Spleen (tissue), 7 donors: ENCODE results near the gene EPHB1.

Experiments
- POLR2A ChIP-seq, 3 donors: fragments of 450-650 bp; IDR thresholded peaks; one replicate each; pipeline ENCODE4 v1.5.1; 2017; ENCODE audit warnings: antibody characterized with exemption in 3 of 3, mild to moderate bottlenecking in 1 of 3
- POLR2AphosphoS5 ChIP-seq, 3 donors: sonication (generic); formaldehyde crosslinking; IDR thresholded peaks; one replicate each; pipeline ENCODE4 v1.5.1; 2017; ENCODE audit warnings: antibody characterized with exemption in 3 of 3
- TF ChIP-seq, protein P1 (sequence below), 11 experiments: fragments of 200-600 bp in 7 of 11; fragments of 450-650 bp in 4 of 11; sonication (generic) in 4 of 11; IDR thresholded peaks in 8 of 11; conservative IDR thresholded peaks in 3 of 11; 1 replicate in 7 of 11; 2 replicates in 4 of 11; pipeline versions ENCODE4 v1.4.0 to v1.8.0; 2016 to 2021; ENCODE audit warnings: antibody characterized with exemption in 11 of 11, inconsistent platforms in 4 of 11, mild to moderate bottlenecking in 1 of 11
- donor health status: DM: no; HTN: no; CAD: no; lungs with moderate emphysema.
- donor health status: DM: no; HTN: no; CAD: no.
- donor health status: DM: no; HTN: no; CAD: no.

DNA sequence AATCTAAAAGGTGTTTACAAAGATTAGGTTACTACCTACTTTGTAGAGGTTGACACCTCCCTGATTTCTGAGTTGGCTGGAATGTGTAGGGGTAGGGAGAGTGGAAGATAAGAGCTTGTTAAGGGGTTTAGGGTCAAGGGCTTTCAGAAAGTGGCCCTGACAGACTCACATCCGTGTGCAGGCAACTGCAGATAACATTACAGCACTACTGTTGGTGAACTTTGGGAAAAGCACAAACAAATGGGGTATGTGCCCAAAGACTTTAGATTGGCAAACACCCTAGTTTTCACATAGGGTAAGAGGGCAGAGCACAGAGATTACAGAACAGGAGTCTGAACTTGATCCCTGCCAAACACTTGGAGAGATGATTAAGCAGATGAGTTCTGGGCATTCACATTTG, 375.7 kb downstream of the EPHB1 start:
- TF ChIP-seq, protein P1, sequence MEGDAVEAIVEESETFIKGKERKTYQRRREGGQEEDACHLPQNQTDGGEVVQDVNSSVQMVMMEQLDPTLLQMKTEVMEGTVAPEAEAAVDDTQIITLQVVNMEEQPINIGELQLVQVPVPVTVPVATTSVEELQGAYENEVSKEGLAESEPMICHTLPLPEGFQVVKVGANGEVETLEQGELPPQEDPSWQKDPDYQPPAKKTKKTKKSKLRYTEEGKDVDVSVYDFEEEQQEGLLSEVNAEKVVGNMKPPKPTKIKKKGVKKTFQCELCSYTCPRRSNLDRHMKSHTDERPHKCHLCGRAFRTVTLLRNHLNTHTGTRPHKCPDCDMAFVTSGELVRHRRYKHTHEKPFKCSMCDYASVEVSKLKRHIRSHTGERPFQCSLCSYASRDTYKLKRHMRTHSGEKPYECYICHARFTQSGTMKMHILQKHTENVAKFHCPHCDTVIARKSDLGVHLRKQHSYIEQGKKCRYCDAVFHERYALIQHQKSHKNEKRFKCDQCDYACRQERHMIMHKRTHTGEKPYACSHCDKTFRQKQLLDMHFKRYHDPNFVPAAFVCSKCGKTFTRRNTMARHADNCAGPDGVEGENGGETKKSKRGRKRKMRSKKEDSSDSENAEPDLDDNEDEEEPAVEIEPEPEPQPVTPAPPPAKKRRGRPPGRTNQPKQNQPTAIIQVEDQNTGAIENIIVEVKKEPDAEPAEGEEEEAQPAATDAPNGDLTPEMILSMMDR (IDR thresholded peaks at IDR 0.05 in 8 of 11, conservative IDR thresholded peaks at IDR 0.05 in 3 of 11) = no peak
- TF ChIP-seq POLR2A (IDR thresholded peaks at IDR 0.05) (no peak), POLR2AphosphoS5 (IDR thresholded peaks at IDR 0.05) (no peak)
